H1 (cell line): ENCODE results near the gene HP1BP3. TPM values are rescaled to one million over a fixed set of nuclear protein-coding genes. Genes with fewer than 3 reads are reported as not detected.

Experiments used
- CTCF ChIA-PET: fragments of 300-600 bp; sonication (Branson Sonifier 250); formaldehyde crosslinking; loops from one replicate; lab custom pipeline; 2021; ENCODE audit not compliant: partially characterized antibody; lab: Charles Lee
- POLR2A ChIA-PET: fragments of 300-600 bp; sonication (Branson Sonifier 250); formaldehyde crosslinking; loops from one replicate; lab custom pipeline; 2021; ENCODE audit warnings: inconsistent platforms; ENCODE audit not compliant: partially characterized antibody; lab: Charles Lee
- DNase-seq, 2 experiments: peaks; one replicate each; pipeline versions ENCODE4 v3.0.0 to v3.0.0-alpha.2; 2010 to 2022; ENCODE audit warnings: low spot score in 2 of 2, low read depth in 1 of 2, mixed read lengths in 1 of 2
- FAIRE-seq: peaks from 2 replicates; lab custom pipeline; 2011; peaks lifted over from hg19 to GRCh38; lab: Jason Lieb, UNC
- H2AFZ ChIP-seq: 2 replicates; pipeline ENCODE4 v1.8.1; 2012; ENCODE audit warnings: low read length, inconsistent platforms
- H2AK5ac ChIP-seq: 2 replicates; pipeline ENCODE4 v1.6.1; 2013; ENCODE audit warnings: low read depth, low read length
- H2BK120ac ChIP-seq: replicated peaks from 2 replicates; pipeline ENCODE3; 2013; ENCODE audit warnings: low read depth, low read length, inconsistent platforms
- H2BK12ac ChIP-seq: 2 replicates; pipeline ENCODE4 v1.6.1; 2013; ENCODE audit warnings: low read depth, low read length
- H2BK15ac ChIP-seq: 2 replicates; pipeline ENCODE4 v1.6.1; 2013; ENCODE audit warnings: low read length
- H2BK20ac ChIP-seq: 2 replicates; pipeline ENCODE4 v1.6.1; 2013; ENCODE audit warnings: low read length
- H2BK5ac ChIP-seq: 2 replicates; pipeline ENCODE4 v1.6.1; 2013; ENCODE audit warnings: low read depth, low read length
- H3K14ac ChIP-seq: 2 replicates; pipeline ENCODE4 v1.6.1; 2013; ENCODE audit warnings: inconsistent platforms; ENCODE audit not compliant: insufficient read length
- H3K18ac ChIP-seq: 2 replicates; pipeline ENCODE4 v1.6.1; 2013; ENCODE audit warnings: low read length; ENCODE audit errors: extremely low read depth
- H3K23ac ChIP-seq: 2 replicates; pipeline ENCODE4 v1.6.1; 2013; ENCODE audit warnings: inconsistent platforms; ENCODE audit not compliant: insufficient read length
- H3K23me2 ChIP-seq: 2 replicates; pipeline ENCODE4 v1.6.1; 2013; ENCODE audit warnings: low read depth, low read length
- H3K27ac ChIP-seq: 2 replicates; pipeline ENCODE4 v1.6.1; 2011; ENCODE audit warnings: low read depth, low read length, inconsistent platforms
- H3K27me3 ChIP-seq, 4 experiments: replicated peaks in 1 of 4; 1 replicate in 1 of 4; 2 replicates in 3 of 4; pipeline versions ENCODE4 v1.6.1 to v1.8.1; 2011 to 2013; ENCODE audit warnings: low read length in 3 of 4, mild to moderate bottlenecking in 3 of 4, inconsistent platforms in 2 of 4, mixed read lengths in 2 of 4, moderate library complexity in 1 of 4; ENCODE audit not compliant: control insufficient read depth in 3 of 4, insufficient read depth in 3 of 4; ENCODE audit errors: extremely low read depth in 1 of 4
- H3K36me3 ChIP-seq, 4 experiments: 2 replicates each; pipeline versions ENCODE4 v1.6.1 to v1.8.1; 2011 to 2013; ENCODE audit warnings: mild to moderate bottlenecking in 4 of 4, low read length in 3 of 4, moderate library complexity in 2 of 4, control low read depth in 1 of 4, inconsistent platforms in 1 of 4; ENCODE audit not compliant: insufficient read depth in 4 of 4, control insufficient read depth in 2 of 4
- H3K4ac ChIP-seq: replicated peaks from 2 replicates; pipeline ENCODE3; 2013; ENCODE audit warnings: low read length, low read depth, mixed read lengths, inconsistent platforms; ENCODE audit not compliant: insufficient read length
- H3K4me1 ChIP-seq, 4 experiments: replicated peaks in 1 of 4; 1 replicate in 1 of 4; 2 replicates in 3 of 4; pipeline versions ENCODE4 v1.6.1 to v1.8.1; 2011 to 2013; ENCODE audit warnings: low read length in 3 of 4, inconsistent platforms in 2 of 4, mixed read lengths in 1 of 4; ENCODE audit not compliant: insufficient read depth in 4 of 4, control insufficient read depth in 3 of 4
- H3K4me2 ChIP-seq, 2 experiments: 2 replicates each; pipeline versions ENCODE4 v1.6.1 to v1.8.1; 2011 to 2013; ENCODE audit warnings: low read depth in 2 of 2, low read length in 2 of 2, control low read depth in 1 of 2, inconsistent platforms in 1 of 2, mild to moderate bottlenecking in 1 of 2; ENCODE audit not compliant: insufficient read depth in 1 of 2
- H3K4me3 ChIP-seq, 4 experiments: fragments of 200-600, 300-600 bp in 1 of 4; sonication (generic), shearing (Covaris generic), sonication (Bioruptor Twin) in 1 of 4; 2 replicates each; pipeline versions ENCODE4 v1.5.1 to v1.8.1; 2011 to 2016; ENCODE audit warnings: low read length in 4 of 4, low read depth in 3 of 4, control low read depth in 2 of 4, inconsistent platforms in 2 of 4, mild to moderate bottlenecking in 2 of 4, mixed read lengths in 1 of 4, moderate library complexity in 1 of 4; ENCODE audit not compliant: insufficient read depth in 2 of 4; ENCODE audit errors: extremely low read depth in 1 of 4
- H3K56ac ChIP-seq: replicated peaks from 2 replicates; pipeline ENCODE3; 2013; ENCODE audit warnings: low read depth, mild to moderate bottlenecking, mixed read lengths, low read length, inconsistent platforms; ENCODE audit not compliant: insufficient read length
- H3K79me1 ChIP-seq: 2 replicates; pipeline ENCODE4 v1.6.1; 2013; ENCODE audit warnings: low read depth, low read length, control low read depth
- H3K79me2 ChIP-seq, 2 experiments: 2 replicates each; pipeline versions ENCODE4 v1.6.1 to v1.8.1; 2012 to 2013; ENCODE audit warnings: low read length in 2 of 2, mild to moderate bottlenecking in 2 of 2, inconsistent platforms in 1 of 2; ENCODE audit not compliant: insufficient read depth in 2 of 2, control insufficient read depth in 1 of 2
- H3K9ac ChIP-seq, 4 experiments: replicated peaks in 1 of 4; 1 replicate in 1 of 4; 2 replicates in 3 of 4; pipeline versions ENCODE4 v1.6.1 to v1.8.1; 2011 to 2013; ENCODE audit warnings: low read depth in 3 of 4, low read length in 3 of 4, control low read depth in 2 of 4, mild to moderate bottlenecking in 2 of 4, moderate library complexity in 2 of 4, inconsistent platforms in 1 of 4; ENCODE audit errors: extremely low read depth in 1 of 4
- H3K9me3 ChIP-seq, 2 experiments: 2 replicates each; pipeline versions ENCODE4 v1.6.1 to v1.8.1; 2012 to 2013; ENCODE audit warnings: mild to moderate bottlenecking in 2 of 2, moderate library complexity in 2 of 2, control low read depth in 1 of 2, inconsistent platforms in 1 of 2, low read depth in 1 of 2, low read length in 1 of 2, mixed read lengths in 1 of 2; ENCODE audit not compliant: insufficient read depth in 2 of 2
- H4K20me1 ChIP-seq, 2 experiments: replicated peaks in 1 of 2; 2 replicates each; pipeline versions ENCODE3 to v1.8.1; 2011 to 2013; ENCODE audit warnings: inconsistent platforms in 2 of 2, low read length in 2 of 2, mild to moderate bottlenecking in 1 of 2; ENCODE audit not compliant: insufficient read depth in 2 of 2, control insufficient read depth in 1 of 2
- H4K5ac ChIP-seq: 2 replicates; pipeline ENCODE4 v1.6.1; 2013; ENCODE audit warnings: low read length, low read depth, mixed read lengths, inconsistent platforms; ENCODE audit not compliant: insufficient read length
- H4K8ac ChIP-seq: 2 replicates; pipeline ENCODE4 v1.8.0; 2013; ENCODE audit warnings: mild to moderate bottlenecking, moderate library complexity, low read length, inconsistent platforms; ENCODE audit not compliant: insufficient read depth; ENCODE audit errors: extremely low read depth
- H4K91ac ChIP-seq: replicated peaks from 2 replicates; pipeline ENCODE3; 2013; ENCODE audit warnings: low read length, mixed read lengths, inconsistent platforms; ENCODE audit not compliant: insufficient read length
- CEBPB ChIP-seq: IDR thresholded peaks from 2 replicates; pipeline ENCODE4 v1.6.1; 2012; ENCODE audit warnings: low read depth, low read length
- EZH2 ChIP-seq: fragments of 200-600 bp; sonication (generic); IDR thresholded peaks from 2 replicates; pipeline ENCODE4 v1.7.1; 2012; ENCODE audit warnings: low read depth, mild to moderate bottlenecking, moderate library complexity, low read length, inconsistent platforms; ENCODE audit not compliant: severe bottlenecking
- MAFK ChIP-seq: IDR thresholded peaks from 2 replicates; pipeline ENCODE4 v1.6.1; 2012; ENCODE audit warnings: low read depth, mild to moderate bottlenecking, improper control_type of control experiment, low read length
- NANOG ChIP-seq: IDR thresholded peaks from 2 replicates; pipeline ENCODE4 v1.6.1; 2011; ENCODE audit warnings: low read length, low read depth, mild to moderate bottlenecking, inconsistent platforms; ENCODE audit not compliant: insufficient read depth, poor library complexity, severe bottlenecking
- SP2 ChIP-seq: IDR thresholded peaks from 2 replicates; pipeline ENCODE4 v1.6.1; 2012; ENCODE audit warnings: mild to moderate bottlenecking, low read length, inconsistent platforms
- WGBS, 2 experiments: shearing (Covaris generic) in 1 of 2; methylation state at CpG; one replicate each; pipeline versions ENCODE4 v1.1.6 to v1.1.7; 2013 to 2015; ENCODE audit warnings: low lambda C conversion rate in 2 of 2, mixed read lengths in 2 of 2, inconsistent platforms in 1 of 2, low coverage in 1 of 2, missing lambda C conversion rate in 1 of 2; ENCODE audit not compliant: insufficient replicate concordance in 2 of 2, insufficient coverage in 1 of 2, insufficient read length in 1 of 2; ENCODE audit errors: extremely low coverage in 1 of 2, missing lambda C conversion rate in 1 of 2; 5-methylcytosine and 5-hydroxymethylcytosine counted together
- polyA plus RNA-seq, 7 experiments: library from polyadenylated mRNA; depleted of rRNA in 3 of 7; stranded (reverse) in 5 of 7; unstranded in 2 of 7; fragments of >200 nt in 5 of 7; fragments of 200-250 nt in 2 of 7; gene quantifications; 1 replicate in 5 of 7; 2 replicates in 1 of 7; 4 replicates in 1 of 7; pipeline versions ENCODE4 v1.2.1 to v1.2.3, GENCODE V29; 2011 to 2013; ENCODE audit warnings: missing spikeins in 2 of 7, mixed read lengths in 2 of 7
- total RNA-seq: library from RNA; stranded (reverse); fragmentation: NEBNext Ultra II Directional; extraction: Animal tissue kit (Norgen Biotek cat#: 25700); gene quantifications from 2 replicates; pipeline ENCODE4 v1.2.1, GENCODE V29; 2021
- TF ChIP-seq, protein P1 (sequence below): IDR thresholded peaks from 2 replicates; pipeline ENCODE4 v1.6.1; 2012; ENCODE audit warnings: inconsistent platforms

Gene HP1BP3
- total and polyA plus RNA-seq, 2 of the 8 experiments (the other 6 are each of a cell fraction or from before 2014, with no cell fraction given) = 47.4 to 125 TPM

DNA sequence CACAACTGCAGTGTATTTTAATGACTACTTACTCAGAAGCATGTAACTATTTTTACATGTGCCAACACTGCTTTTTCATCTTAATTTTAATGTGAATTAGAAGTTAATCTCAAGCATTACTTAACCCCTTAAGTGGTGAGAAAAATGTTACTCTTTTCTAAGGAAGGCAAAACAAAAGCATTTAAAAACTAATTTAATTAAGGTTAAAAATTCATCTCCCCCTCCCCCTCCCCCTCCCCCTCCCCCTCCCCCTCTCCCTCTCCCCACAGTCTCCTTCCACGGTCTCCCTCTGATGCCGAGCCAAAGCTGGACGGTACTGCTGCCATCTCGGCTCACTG, 27.4 kb upstream of the HP1BP3 start:
- Histone ChIP-seq H4K20me1 (no peaks in the 10 kb centered on the region), H3K23ac (no peak overlapping the region), H3K4me3 (no peak overlapping the region), H3K9ac (no peak overlapping the region), H3K27ac (no peak overlapping the region), H3K4me1 (no peaks in the 10 kb centered on the region), H3K56ac (no peak overlapping the region), H2BK20ac (no peak overlapping the region), H3K18ac (no peak overlapping the region), H3K4ac (no peak overlapping the region), H4K5ac (no peak overlapping the region), H2BK12ac (no peak overlapping the region), H3K79me1 (no peaks in the 10 kb centered on the region), H3K79me2 (no peaks in the 10 kb centered on the region), H3K23me2 (no peaks in the 10 kb centered on the region), H3K36me3 (peaks cover 2 to 19% (median 10%) of the 10 kb centered on the region in 4 experiments; a peak in 7 of 8 replicates), H4K8ac (no peak overlapping the region), H4K91ac (no peak overlapping the region), H2AK5ac (no peak overlapping the region), H3K27me3 (no peaks in the 10 kb centered on the region), H2AFZ (no peak overlapping the region), H3K9me3 (no peaks in the 10 kb centered on the region), H3K14ac (no peak overlapping the region), H2BK5ac (no peak overlapping the region), H2BK120ac (no peak overlapping the region), H2BK15ac (no peak overlapping the region), H3K4me2 (no peak overlapping the region)
- CTCF ChIA-PET = no interaction called here
- POLR2A ChIA-PET = no interaction called here
- FAIRE-seq (no peak), DNase-seq (no peak)
- WGBS, 2 experiments = no CpG with 5 or more reads among the region's 4 CpGs
- TF ChIP-seq SP2 (no peak), MAFK (no peak), EZH2 (no peak), CEBPB (no peak), NANOG (no peak)
- TF ChIP-seq, protein P1, sequence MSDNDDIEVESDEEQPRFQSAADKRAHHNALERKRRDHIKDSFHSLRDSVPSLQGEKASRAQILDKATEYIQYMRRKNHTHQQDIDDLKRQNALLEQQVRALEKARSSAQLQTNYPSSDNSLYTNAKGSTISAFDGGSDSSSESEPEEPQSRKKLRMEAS = no peak
